Purkinje cell (primary cell): ENCODE data around the gene ZNF177. TPM values are rescaled to one million over a fixed set of nuclear protein-coding genes. Genes with fewer than 3 reads are reported as not detected.

Experiments used
- polyA plus RNA-seq: library from polyadenylated mRNA; unstranded; fragments of >200 nt; fragmentation: Nextera tagmentation; gene quantifications from 2 replicates; pipeline ENCODE4 v1.2.1, GENCODE V29; 2014

ZNF177 gene
- 10.9 and 11.7 TPM in 2 replicates for polyA plus RNA-seq

DNA sequence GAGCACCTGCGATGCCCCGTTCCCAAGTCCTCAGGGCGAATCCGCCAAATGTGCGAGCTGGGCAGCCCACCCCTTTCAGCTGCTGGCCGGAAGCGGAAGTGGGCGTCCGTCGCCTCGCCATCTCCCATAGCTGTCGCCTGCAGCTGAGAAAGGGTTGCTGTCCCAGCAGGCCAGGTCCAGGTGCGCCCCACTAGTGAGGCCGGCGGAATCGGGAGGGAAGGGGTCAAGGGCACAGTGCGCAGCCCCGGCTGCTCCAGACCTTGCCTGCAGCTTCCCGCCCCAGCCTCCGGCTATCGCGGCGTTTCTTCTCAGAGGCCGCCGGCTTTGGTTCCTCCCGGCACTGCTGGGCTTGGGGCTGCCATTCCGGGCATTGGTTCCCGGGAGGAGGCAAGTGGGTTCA is at the start of gene ZNF177:
Gene ZNF177 (plus strand): TSS at position 109 of the 400 bp plus-strand sequence. CDS start 15,299 bp downstream, outside the sequence.

GRCh38 chr19:9323919-9324583 is 38.8 kb upstream of the ZNF177 start, which contains the start of gene ZNF559:
Gene ZNF559 (plus strand): TSS chr19:9324179. CDS start chr19:9338550, 14,371 bp downstream.

Other genes starting within 250 kb of the ZNF177 start
- not detected in 2 replicates for gene OR7G1, start 247.2 kb upstream of the ZNF177 start, polyA plus RNA-seq
- not detected in 2 replicates for gene OR7G3, start 236.1 kb upstream of the ZNF177 start, polyA plus RNA-seq
- 38.2 and 44.6 TPM in 2 replicates for gene ZNF317, start 222.6 kb upstream of the ZNF177 start, polyA plus RNA-seq
- gene OR7D2, start 184.0 kb upstream of the ZNF177 start, polyA plus RNA-seq = not detected in 2 replicates
- gene OR7D4, start 143.4 kb upstream of the ZNF177 start, polyA plus RNA-seq = not detected in 2 replicates
- not detected in 2 replicates for gene OR7E24, start 112.1 kb upstream of the ZNF177 start, polyA plus RNA-seq
- 1.2 TPM in 2 replicates for gene ZNF699, start 53.2 kb upstream of the ZNF177 start, polyA plus RNA-seq
- gene ZNF559, start 38.8 kb upstream of the ZNF177 start, polyA plus RNA-seq = 10.2 and 19.0 TPM in 2 replicates
- 6.6 and 8.7 TPM in 2 replicates for gene ZNF266, start 72.6 kb downstream of the ZNF177 start, polyA plus RNA-seq
- gene ZNF560, start 135.6 kb downstream of the ZNF177 start, polyA plus RNA-seq = not detected in 2 replicates
- gene ZNF426, start 175.6 kb downstream of the ZNF177 start, polyA plus RNA-seq = 5.7 and 7.9 TPM in 2 replicates
- 10.3 and 10.9 TPM in 2 replicates for gene ZNF121, start 221.5 kb downstream of the ZNF177 start, polyA plus RNA-seq